Measurements from ENCODE around the gene AKAP3. TPM values are rescaled to one million over a fixed set of nuclear protein-coding genes. Genes with fewer than 3 reads are reported as not detected.

Gene AKAP3
- total and polyA plus RNA-seq, 2 donors (not counting 3 experiments of a cell fraction or from before 2014, with no cell fraction given), result 0.18 to 0.62 TPM

DNA sequence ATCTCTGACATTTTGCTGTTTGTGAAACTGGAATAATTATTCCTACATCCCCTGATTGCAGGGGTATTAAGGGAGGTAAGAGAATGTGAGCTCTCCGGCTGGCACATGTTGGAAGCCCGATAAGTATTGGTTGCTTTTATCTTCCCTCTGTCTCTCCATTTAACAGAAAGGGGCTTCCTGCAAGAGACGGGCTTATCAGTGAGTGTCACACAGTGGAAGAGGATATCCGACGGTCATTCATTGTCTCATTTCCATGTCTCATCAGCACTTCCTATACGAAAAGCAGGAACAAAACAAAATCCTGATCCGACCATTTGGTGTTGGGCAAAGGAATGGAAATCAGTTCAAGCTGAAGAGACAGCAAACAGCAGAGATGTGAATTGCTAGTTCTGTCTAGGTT, 76.2 kb downstream of the AKAP3 start:
- H3K9ac ChIP-seq (replicated peaks; ENCODE audit: extremely low read depth, insufficient read depth, low read length), result no peak overlapping the region
- no peak overlapping the region for H3K27ac ChIP-seq (ENCODE audit: insufficient read depth, low read depth, low read length)
- no peak overlapping the region for H3K4me3 ChIP-seq (replicated peaks in 1 of 3; ENCODE audit: insufficient read depth in 1 of 3, low read depth in 1 of 3, low read length in 3 of 3)
- no peaks in the 10 kb centered on the region for H4K20me1 ChIP-seq (replicated peaks; ENCODE audit: control insufficient read depth, extremely low read depth, insufficient read depth, low read length)
- H3K27me3 ChIP-seq (ENCODE audit: control insufficient read depth in 2 of 2, insufficient read depth in 2 of 2, low read length in 2 of 2), result peaks cover 2 to 3% of the 10 kb centered on the region in 2 experiments
- ChIA-PET CTCF (no interaction called here), POLR2A (no interaction called here)
- dilution Hi-C loops (cut with MboI; ENCODE audit: extremely low pct_ligation_motif_present, low sequenced_read_pairs), result no loop called here
- H3K36me3 ChIP-seq (ENCODE audit: control insufficient read depth in 2 of 2, extremely low read depth in 1 of 2, insufficient read depth in 2 of 2, low read length in 2 of 2), result no peaks in the 10 kb centered on the region
- FAIRE-seq (peak; percentile 52), DNase-seq (ENCODE audit: low read depth, low spot score) (peak; percentile 36)
- peak overlapping the region; percentile 1 for H2AFZ ChIP-seq (ENCODE audit: low read depth, low read length)
- BruUV-seq (replicated peaks), result no TSS peak
- H3K4me2 ChIP-seq (ENCODE audit: insufficient read depth, low read length), result peak overlapping the region; percentile 2
- intact Hi-C loops (cut with micrococcal nuclease), result no loop called here
- no peaks in the 10 kb centered on the region for H3K9me3 ChIP-seq (replicated peaks; ENCODE audit: control insufficient read depth, insufficient read depth, low read length)
- no peaks in the 10 kb centered on the region for H3K9me1 ChIP-seq (replicated peaks; ENCODE audit: control insufficient read depth, extremely low read depth, insufficient read depth, low read length)
- H3K4me1 ChIP-seq (ENCODE audit: control insufficient read depth, extremely low read depth, insufficient read depth, low read length), result peaks cover 12% of the 10 kb centered on the region
- TF ChIP-seq JUN (IDR thresholded peaks at IDR 0.05; ENCODE audit: borderline replicate concordance, insufficient read depth, insufficient read length, low read depth) (no peak), MYC (IDR thresholded peaks at IDR 0.05; ENCODE audit: low read depth, low read length) (no peak), POLR2AphosphoS5 (IDR thresholded peaks at IDR 0.05; ENCODE audit: insufficient read depth, low read depth, low read length) (no peak), GATA2 (IDR thresholded peaks at IDR 0.05; ENCODE audit: insufficient read depth, insufficient read length, low read depth, low read length) (peak; percentile 77), FOS (IDR thresholded peaks at IDR 0.05; ENCODE audit: borderline replicate concordance, insufficient read depth, low read length) (peak; percentile 26), EZH2 (IDR thresholded peaks at IDR 0.05; ENCODE audit: borderline replicate concordance, low read depth, low read length, severe bottlenecking) (no peak), POLR2A (IDR thresholded peaks at IDR 0.05; ENCODE audit: low read depth, low read length) (no peak)
- TF ChIP-seq, protein P1, sequence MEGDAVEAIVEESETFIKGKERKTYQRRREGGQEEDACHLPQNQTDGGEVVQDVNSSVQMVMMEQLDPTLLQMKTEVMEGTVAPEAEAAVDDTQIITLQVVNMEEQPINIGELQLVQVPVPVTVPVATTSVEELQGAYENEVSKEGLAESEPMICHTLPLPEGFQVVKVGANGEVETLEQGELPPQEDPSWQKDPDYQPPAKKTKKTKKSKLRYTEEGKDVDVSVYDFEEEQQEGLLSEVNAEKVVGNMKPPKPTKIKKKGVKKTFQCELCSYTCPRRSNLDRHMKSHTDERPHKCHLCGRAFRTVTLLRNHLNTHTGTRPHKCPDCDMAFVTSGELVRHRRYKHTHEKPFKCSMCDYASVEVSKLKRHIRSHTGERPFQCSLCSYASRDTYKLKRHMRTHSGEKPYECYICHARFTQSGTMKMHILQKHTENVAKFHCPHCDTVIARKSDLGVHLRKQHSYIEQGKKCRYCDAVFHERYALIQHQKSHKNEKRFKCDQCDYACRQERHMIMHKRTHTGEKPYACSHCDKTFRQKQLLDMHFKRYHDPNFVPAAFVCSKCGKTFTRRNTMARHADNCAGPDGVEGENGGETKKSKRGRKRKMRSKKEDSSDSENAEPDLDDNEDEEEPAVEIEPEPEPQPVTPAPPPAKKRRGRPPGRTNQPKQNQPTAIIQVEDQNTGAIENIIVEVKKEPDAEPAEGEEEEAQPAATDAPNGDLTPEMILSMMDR (IDR thresholded peaks at IDR 0.05; ENCODE audit: extremely low read depth in 1 of 2, insufficient read depth in 1 of 2, low read depth in 1 of 2, low read length in 2 of 2), result no peak
- TF ChIP-seq, protein P2, sequence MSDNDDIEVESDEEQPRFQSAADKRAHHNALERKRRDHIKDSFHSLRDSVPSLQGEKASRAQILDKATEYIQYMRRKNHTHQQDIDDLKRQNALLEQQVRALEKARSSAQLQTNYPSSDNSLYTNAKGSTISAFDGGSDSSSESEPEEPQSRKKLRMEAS (IDR thresholded peaks at IDR 0.05; ENCODE audit: insufficient read depth, insufficient read length), result no peak
- H3K79me2 ChIP-seq (ENCODE audit: control insufficient read depth, insufficient read depth, low read length), result no peaks in the 10 kb centered on the region
